GM19372 (cell line): ENCODE data around the gene ZBTB39.

Source experiments
- ATAC-seq: cut with Tn5 transposase; IDR thresholded peaks from one replicate; pipeline ENCODE4 v1.9.1; 2021; ENCODE audit warnings: mild to moderate bottlenecking, low read depth, moderate library complexity; ENCODE audit not compliant: unreplicated experiment

ZBTB39 gene

GRCh38 chr12:57004651-57005050 is 1.7 kb downstream of the ZBTB39 start:
- no peak for ATAC-seq

- no peak for ATAC-seq
Observed at GRCh38 chr12:57003395-57003794, 3.0 kb downstream of the ZBTB39 start.

- ATAC-seq, result no peak
Observed at GRCh38 chr12:57001448-57001906, 4.9 kb downstream of the ZBTB39 start.

- no peak for ATAC-seq
Observed at GRCh38 chr12:57000393-57000792, 6.0 kb downstream of the ZBTB39 start.

GRCh38 chr12:56999456-56999855 is 6.9 kb downstream of the ZBTB39 start:
- ATAC-seq, result no peak

GRCh38 chr12:56998981-56999380 is 7.4 kb downstream of the ZBTB39 start:
- ATAC-seq, result peak; percentile 85

- ATAC-seq, result no peak
Observed at GRCh38 chr12:56998316-56998715, 8.0 kb downstream of the ZBTB39 start.

GRCh38 chr12:56996793-56997545 is 9.4 kb downstream of the ZBTB39 start:
- ATAC-seq, result no peak

- ATAC-seq, result no peak
Observed at GRCh38 chr12:56995930-56996496, 10.3 kb downstream of the ZBTB39 start.

GRCh38 chr12:56995201-56995929 is 11.0 kb downstream of the ZBTB39 start:
- ATAC-seq, result no peak

- no peak for ATAC-seq
Observed at GRCh38 chr12:56994231-56994746, 12.1 kb downstream of the ZBTB39 start.

- no peak for ATAC-seq
Observed at GRCh38 chr12:56993346-56993745, 13.0 kb downstream of the ZBTB39 start.

GRCh38 chr12:56991319-56992246 is 14.8 kb downstream of the ZBTB39 start:
- no peak for ATAC-seq

- no peak for ATAC-seq
Observed at GRCh38 chr12:56990648-56991318, 15.6 kb downstream of the ZBTB39 start.

GRCh38 chr12:56989861-56990610 is 16.3 kb downstream of the ZBTB39 start:
- ATAC-seq, result no peak

GRCh38 chr12:56988207-56988739 is 18.1 kb downstream of the ZBTB39 start:
- no peak for ATAC-seq

GRCh38 chr12:56987551-56988053 is 18.7 kb downstream of the ZBTB39 start:
- no peak for ATAC-seq

- no peak for ATAC-seq
Observed at GRCh38 chr12:56987011-56987410, 19.3 kb downstream of the ZBTB39 start.
